ENCODE measurements around the gene KLHL7.

- TF ChIP-seq CTCF (IDR thresholded peaks at IDR 0.05) (no peak), POLR2AphosphoS5 (IDR thresholded peaks at IDR 0.05; ENCODE audit: insufficient read depth in 1 of 2, low read depth in 1 of 2) (no peak)
Measured at GRCh38 chr7:23222439-23223030, 117.0 kb downstream of the KLHL7 start.

Measured in vagina (tissue), 2 donors.